ENCODE measurements around the gene GTF3C4.

Gene GTF3C4

GRCh38 chr9:132729235-132729890 lies 59.1 kb downstream of the GTF3C4 start:
- in situ Hi-C loops (cut with MboI; ENCODE audit: low sequenced_read_pairs), result no loop called here

- in situ Hi-C loops (cut with MboI; ENCODE audit: low sequenced_read_pairs), result no loop called here
Measured at GRCh38 chr9:132730054-132731033, 60.1 kb downstream of the GTF3C4 start.

GRCh38 chr9:132731230-132731629 lies 61.0 kb downstream of the GTF3C4 start:
- in situ Hi-C loops (cut with MboI; ENCODE audit: low sequenced_read_pairs), result no loop called here

- in situ Hi-C loops (cut with MboI; ENCODE audit: low sequenced_read_pairs), result no loop called here
Measured at GRCh38 chr9:132732326-132733259, 62.3 kb downstream of the GTF3C4 start.

- in situ Hi-C loops (cut with MboI; ENCODE audit: low sequenced_read_pairs), result no loop called here
Measured at GRCh38 chr9:132733260-132733815, 63.1 kb downstream of the GTF3C4 start.

GRCh38 chr9:132739710-132740310 lies 69.5 kb downstream of the GTF3C4 start:
- in situ Hi-C loops (cut with MboI; ENCODE audit: low sequenced_read_pairs), result no loop called here

- in situ Hi-C loops (cut with MboI; ENCODE audit: low sequenced_read_pairs), result no loop called here
Measured at GRCh38 chr9:132740526-132741309, 70.5 kb downstream of the GTF3C4 start.

GRCh38 chr9:132742821-132743311 lies 72.6 kb downstream of the GTF3C4 start:
- in situ Hi-C loops (cut with MboI; ENCODE audit: low sequenced_read_pairs), result no loop called here

GRCh38 chr9:132743931-132744479 lies 73.7 kb downstream of the GTF3C4 start:
- in situ Hi-C loops (cut with MboI; ENCODE audit: low sequenced_read_pairs), result no loop called here

All from HL-60/S4 treated with phorbol 12-myristate 13-acetate at 8.2 ng/mL for 4 days and 3 days (cell line).